A549 (cell line): ENCODE results near the gene TMPO.

Source experiments
- PBX3 ChIP-seq: IDR thresholded peaks from 2 replicates; pipeline ENCODE4 v1.6.1; 2012
- USF2 ChIP-seq: fragments of 450-650 bp; IDR thresholded peaks from 2 replicates; pipeline ENCODE4 v1.6.1; 2014; ENCODE audit warnings: antibody characterized with exemption

GRCh38 chr12:98594050-98594835 lies 78.9 kb downstream of the TMPO start:
- no peak for TF ChIP-seq PBX3
- no peak for TF ChIP-seq USF2
